GM15510 (cell line): Measurements from ENCODE around the gene FAM234B.

Experiments
- POLR2A ChIP-seq: IDR thresholded peaks from 3 replicates; pipeline ENCODE4 v1.6.1; 2011; ENCODE audit warnings: borderline replicate concordance; ENCODE audit not compliant: insufficient read length; ENCODE audit errors: extremely low read depth

Gene FAM234B

GRCh38 chr12:13044002-13044905 is at the start of gene FAM234B:
FAM234B (plus strand) TSS chr12:13044381; CDS start chr12:13044404, 23 bp downstream.
- TF ChIP-seq POLR2A = peak; percentile 38

- TF ChIP-seq POLR2A = no peak
These were observed 49.1 kb upstream of the FAM234B start for GRCh38 chr12:12995088-12995487.

- no peak for TF ChIP-seq POLR2A
These were observed 48.0 kb upstream of the FAM234B start for GRCh38 chr12:12996209-12996608.

GRCh38 chr12:12997156-12997555 is 47.0 kb upstream of the FAM234B start:
- TF ChIP-seq POLR2A = no peak

GRCh38 chr12:12997734-12998133 is 46.4 kb upstream of the FAM234B start:
- no peak for TF ChIP-seq POLR2A

GRCh38 chr12:12998248-12998647 is 45.9 kb upstream of the FAM234B start:
- no peak for TF ChIP-seq POLR2A

GRCh38 chr12:12999271-12999958 is 44.8 kb upstream of the FAM234B start:
- TF ChIP-seq POLR2A = no peak

GRCh38 chr12:12999959-13000615 is 44.1 kb upstream of the FAM234B start, which contains the start of gene HEBP1:
HEBP1 (minus strand) TSS chr12:13000265; CDS start chr12:13000114, 151 bp downstream.
- TF ChIP-seq POLR2A = no peak

GRCh38 chr12:13000616-13000924 is 43.6 kb upstream of the FAM234B start:
- TF ChIP-seq POLR2A = no peak

GRCh38 chr12:13000925-13001774 is 43.0 kb upstream of the FAM234B start:
- TF ChIP-seq POLR2A = no peak

GRCh38 chr12:13001775-13002040 is 42.5 kb upstream of the FAM234B start:
- no peak for TF ChIP-seq POLR2A

GRCh38 chr12:13002301-13003097 is 41.7 kb upstream of the FAM234B start:
- TF ChIP-seq POLR2A = no peak

GRCh38 chr12:13004361-13004760 is 39.8 kb upstream of the FAM234B start:
- TF ChIP-seq POLR2A = no peak

- TF ChIP-seq POLR2A = no peak
These were observed 39.2 kb upstream of the FAM234B start for GRCh38 chr12:13004986-13005385.
